ENCODE results near the gene VWA2. TPM values are rescaled to one million over a fixed set of nuclear protein-coding genes. Genes with fewer than 3 reads are reported as not detected.

The VWA2 gene
- total and polyA plus RNA-seq, 10 of the 15 experiments (the other 5 are each of a cell fraction or from before 2014, with no cell fraction given), result 0.03 TPM; not detected in 9

GRCh38 chr10:114315566-114316420 lies 76.7 kb downstream of the VWA2 start:
- BruUV-seq (replicated peaks), result no TSS peak
- intact Hi-C loops (cut with micrococcal nuclease; ENCODE audit: unreplicated experiment) (no loop called here), in situ Hi-C loops (cut with MboI) (loop anchor here (25.0 kb wide), 2 partner anchors 103 to 472 kb away; no protein-coding TSS in a partner anchor)
- Histone ChIP-seq H3K36me3 (ENCODE audit: control insufficient read depth in 2 of 2, insufficient read depth in 2 of 2, low read length in 1 of 2) (no peaks in the 10 kb centered on the region), H4K20me1 (ENCODE audit: control insufficient read depth, insufficient read depth) (no peaks in the 10 kb centered on the region), H2AFZ (ENCODE audit: control insufficient read depth, low read depth, low read length) (no peak overlapping the region), H3K9ac (ENCODE audit: control insufficient read depth, insufficient read depth, low read length) (no peak overlapping the region), H3K9me3 (replicated peaks; ENCODE audit: control insufficient read depth, insufficient read depth, low read length) (no peaks in the 10 kb centered on the region), H3K79me2 (ENCODE audit: control insufficient read depth, insufficient read depth, low read length) (no peaks in the 10 kb centered on the region), H3K4me2 (ENCODE audit: control insufficient read depth, insufficient read depth) (no peak overlapping the region), H3K4me1 (ENCODE audit: control insufficient read depth, insufficient read depth, low read length) (no peaks in the 10 kb centered on the region), H3K27ac (ENCODE audit: control insufficient read depth, insufficient read depth) (no peak overlapping the region), H3K27me3 (replicated peaks in 1 of 2; ENCODE audit: control insufficient read depth in 2 of 2, insufficient read depth in 2 of 2, low read length in 1 of 2) (no peaks in the 10 kb centered on the region), H3K4me3 (no peak overlapping the region)
- ATAC-seq (no peak), DNase-seq (ENCODE audit: low read depth, low spot score) (no peak), FAIRE-seq (no peak)
- ChIA-PET CTCF (interaction anchor here (0.5 kb wide), 1 partner anchor 12 kb away, joined by 3 read pairs; no protein-coding TSS in a partner anchor), RAD21 (ENCODE audit: unreplicated experiment) (no interaction called here), POLR2A (no interaction called here), SMC1A (ENCODE audit: uncharacterized antibody, unreplicated experiment) (interaction anchor here (1.0 kb wide), 2 partner anchors 12 to 85 kb away, joined by 3 to 4 read pairs; no protein-coding TSS in a partner anchor)
- WGBS (ENCODE audit: insufficient coverage, insufficient replicate concordance, low lambda C conversion rate, missing lambda C conversion rate), result 51% methylated on average over 22 of the region's 22 CpGs
- TF ChIP-seq MTA2 (IDR thresholded peaks at IDR 0.05; ENCODE audit: low read depth), result no peak
- no peak for TF ChIP-seq E2F8 (IDR thresholded peaks at IDR 0.05; ENCODE audit: low read depth, partially characterized antibody)
- TF ChIP-seq NFXL1 (IDR thresholded peaks at IDR 0.05; ENCODE audit: borderline replicate concordance), result no peak
- TF ChIP-seq ZSCAN29 (IDR thresholded peaks at IDR 0.05), result no peak
- no peak for TF ChIP-seq E4F1 (IDR thresholded peaks at IDR 0.05; ENCODE audit: borderline replicate concordance, partially characterized antibody)
- no peak for TF ChIP-seq ASH2L (IDR thresholded peaks at IDR 0.05; ENCODE audit: borderline replicate concordance, low read depth)
- TF ChIP-seq CEBPZ (IDR thresholded peaks at IDR 0.05; ENCODE audit: low read depth, low read length), result no peak
- TF ChIP-seq TAF1 (IDR thresholded peaks at IDR 0.05; ENCODE audit: borderline replicate concordance, low read depth, low read length), result no peak
- no peak for TF ChIP-seq SREBF2 (IDR thresholded peaks at IDR 0.05; ENCODE audit: low read length)
- TF ChIP-seq NFYA (IDR thresholded peaks at IDR 0.05; ENCODE audit: borderline replicate concordance, low read depth, low read length), result no peak
- no peak for TF ChIP-seq SREBF1 (IDR thresholded peaks at IDR 0.05; ENCODE audit: low read length)
- TF ChIP-seq MEF2A (IDR thresholded peaks at IDR 0.05; ENCODE audit: insufficient read depth, low read depth, low read length), result no peak
- TF ChIP-seq CBFB (IDR thresholded peaks at IDR 0.05; ENCODE audit: low read depth), result no peak
- TF ChIP-seq CHD1 (IDR thresholded peaks at IDR 0.05; ENCODE audit: low read depth, low read length), result no peak
